Colonic mucosa (tissue), 4 donors: ENCODE data around the gene SLC24A3. TPM values are rescaled to one million over a fixed set of nuclear protein-coding genes. Genes with fewer than 3 reads are reported as not detected.

Experiments used
- DNase-seq: peaks from one replicate; pipeline ENCODE4 v3.0.0-alpha.2; 2020
- H3K27ac ChIP-seq: fragments of 200-600 bp; one replicate; pipeline ENCODE4 v1.8.0; 2021
- H3K27me3 ChIP-seq: fragments of 200-600 bp; one replicate; pipeline ENCODE4 v1.8.0; 2021
- H3K36me3 ChIP-seq: fragments of 200-600 bp; one replicate; pipeline ENCODE4 v1.8.0; 2021
- H3K4me1 ChIP-seq: fragments of 200-600 bp; one replicate; pipeline ENCODE4 v1.8.0; 2021; ENCODE audit warnings: mild to moderate bottlenecking
- H3K4me3 ChIP-seq: fragments of 200-600 bp; one replicate; pipeline ENCODE4 v1.8.0; 2021
- H3K9ac ChIP-seq, 2 donors: one replicate each; pipeline ENCODE4 v1.7.0; 2013; ENCODE audit warnings: control low read depth in 2 of 2, low read depth in 2 of 2, low read length in 2 of 2
- H3K9me3 ChIP-seq: fragments of 200-600 bp; one replicate; pipeline ENCODE4 v1.8.0; 2021
- CTCF ChIP-seq: fragments of 200-600 bp; IDR thresholded peaks from one replicate; pipeline ENCODE4 v1.8.0; 2022; ENCODE audit warnings: antibody characterized with exemption, mild to moderate bottlenecking
- intact Hi-C: fragments of 100-400 bp; cut with DNase I; formaldehyde crosslinking; loops from one replicate; pipeline ENCODE4 v1.14.1; 2022
- total RNA-seq, 2 donors: library from RNA; stranded (reverse); fragmentation: NEBNext Ultra II Directional in 1 of 2; extraction: Animal tissue kit (Norgen Biotek cat#: 25700) in 1 of 2; gene quantifications; one replicate each; pipeline ENCODE4 v1.2.1, GENCODE V29; 2021
- donor health status: healthy.
- donor health status: DM: no; HTN: no; CAD: no.
- donor health status: DM: no; HTN: no; CAD: no.

The SLC24A3 gene
- total RNA-seq, 2 donors from 2014 or later: 3.6 to 6.6 TPM

- intact Hi-C loops: no loop called here
- H3K4me3 ChIP-seq: no peak overlapping the region
- no peak for TF ChIP-seq CTCF
- no peak for DNase-seq
- H3K9ac ChIP-seq: no peak overlapping the region
- H3K27ac ChIP-seq: no peak overlapping the region
- H3K4me1 ChIP-seq: peaks cover 4% of the 10 kb centered on the region
- H3K27me3 ChIP-seq: no peaks in the 10 kb centered on the region
- no peaks in the 10 kb centered on the region for H3K36me3 ChIP-seq
- H3K9me3 ChIP-seq: no peaks in the 10 kb centered on the region
Observed at GRCh38 chr20:19272976-19273654, 60.7 kb downstream of the SLC24A3 start.

GRCh38 chr20:19274001-19274400, 61.6 kb downstream of the SLC24A3 start:
- intact Hi-C loops: no loop called here
- TF ChIP-seq CTCF: no peak
- no peaks in the 10 kb centered on the region for H3K9me3 ChIP-seq
- H3K27me3 ChIP-seq: no peaks in the 10 kb centered on the region
- H3K27ac ChIP-seq: no peak overlapping the region
- peaks cover 4% of the 10 kb centered on the region for H3K4me1 ChIP-seq
- DNase-seq: no peak
- H3K9ac ChIP-seq: no peak overlapping the region
- H3K4me3 ChIP-seq: no peak overlapping the region
- no peaks in the 10 kb centered on the region for H3K36me3 ChIP-seq

- no peak for TF ChIP-seq CTCF
- no peak overlapping the region for H3K4me3 ChIP-seq
- intact Hi-C loops: no loop called here
- peak overlapping the region in 1 of 2 donors; percentile 43 for H3K9ac ChIP-seq
- DNase-seq: peak; percentile 66
- H3K4me1 ChIP-seq: peaks cover 4% of the 10 kb centered on the region
- no peaks in the 10 kb centered on the region for H3K36me3 ChIP-seq
- peak overlapping the region; percentile 40 for H3K27ac ChIP-seq
- H3K9me3 ChIP-seq: no peaks in the 10 kb centered on the region
- H3K27me3 ChIP-seq: no peaks in the 10 kb centered on the region
Observed at GRCh38 chr20:19274412-19275015, 62.1 kb downstream of the SLC24A3 start.

GRCh38 chr20:19275038-19275629, 62.7 kb downstream of the SLC24A3 start:
- Histone ChIP-seq H3K27me3 (no peaks in the 10 kb centered on the region), H3K36me3 (no peaks in the 10 kb centered on the region), H3K4me1 (peaks cover 4% of the 10 kb centered on the region), H3K9ac (peak overlapping the region in 1 of 2 donors; percentile 43), H3K27ac (peak overlapping the region; percentile 40), H3K4me3 (no peak overlapping the region), H3K9me3 (no peaks in the 10 kb centered on the region)
- no peak for TF ChIP-seq CTCF
- intact Hi-C loops: no loop called here
- DNase-seq: no peak

- peak; percentile 79 for DNase-seq
- intact Hi-C loops: no loop called here
- Histone ChIP-seq H3K36me3 (no peaks in the 10 kb centered on the region), H3K9me3 (no peaks in the 10 kb centered on the region), H3K4me1 (peaks cover 4% of the 10 kb centered on the region), H3K4me3 (no peak overlapping the region), H3K9ac (no peak overlapping the region), H3K27ac (peak overlapping the region; percentile 36), H3K27me3 (no peaks in the 10 kb centered on the region)
- TF ChIP-seq CTCF: no peak
Observed at GRCh38 chr20:19275630-19276071, 63.2 kb downstream of the SLC24A3 start.
